K562 (cell line): ENCODE data around the gene DPF1. TPM values are rescaled to one million over a fixed set of nuclear protein-coding genes. Genes with fewer than 3 reads are reported as not detected.
A peak's percentile ranks its signal among the peaks of the same experiment; 100 is the strongest.

Experiments
- AFF1 ChIP-seq, 2 experiments: fragments of 450-650 bp; IDR thresholded peaks; 2 replicates each; pipeline ENCODE4 v1.6.1; 2018; ENCODE audit warnings: mild to moderate bottlenecking in 2 of 2, low read depth in 1 of 2; ENCODE audit not compliant: partially characterized antibody in 2 of 2
- ELF2 ChIP-seq: fragments of 250-450 bp; sonication (Bioruptor Pico); IDR thresholded peaks from 2 replicates; pipeline ENCODE4 v1.5.0; 2021; ENCODE audit warnings: mild to moderate bottlenecking
- ETS1 ChIP-seq: conservative IDR thresholded peaks from 2 replicates; pipeline ENCODE4 v1.6.1; 2011; ENCODE audit warnings: low read depth, mild to moderate bottlenecking, low read length; ENCODE audit not compliant: control insufficient read depth
- KDM1A ChIP-seq, 2 experiments: fragments of 450-650 bp; IDR thresholded peaks; 2 replicates each; pipeline ENCODE4 v1.6.1; 2016; ENCODE audit warnings: mild to moderate bottlenecking in 2 of 2
- KDM4B ChIP-seq, 2 experiments: fragments of 450-650 bp in 1 of 2; sonication (generic) in 1 of 2; IDR thresholded peaks; 2 replicates each; pipeline ENCODE4 v1.6.1; 2016 to 2017; ENCODE audit warnings: borderline replicate concordance in 2 of 2, antibody characterized with exemption in 1 of 2, low read depth in 1 of 2, mild to moderate bottlenecking in 1 of 2
- LARP7 ChIP-seq: fragments of 450-650 bp; IDR thresholded peaks from 2 replicates; pipeline ENCODE4 v1.6.1; 2016
- MBD2 ChIP-seq: sonication (generic); IDR thresholded peaks from 2 replicates; pipeline ENCODE4 v1.6.1; 2016; ENCODE audit warnings: low read depth, borderline replicate concordance
- NFYB ChIP-seq: IDR thresholded peaks from 2 replicates; pipeline ENCODE4 v1.6.1; 2011; ENCODE audit warnings: mild to moderate bottlenecking, moderate library complexity; ENCODE audit not compliant: insufficient read length; ENCODE audit errors: extremely low read depth
- SP1 ChIP-seq: sonication (generic); formaldehyde crosslinking; IDR thresholded peaks from 2 replicates; pipeline ENCODE4 v1.8.1; 2022; ENCODE audit warnings: mild to moderate bottlenecking, missing genetic modification reagents
- SRF ChIP-seq, 2 experiments: fragments of 250-450, 450-650 bp in 1 of 2; sonication (Bioruptor Pico) in 1 of 2; sonication (generic) in 1 of 2; formaldehyde crosslinking; IDR thresholded peaks; 2 replicates each; pipeline versions ENCODE4 v1.5.0 to v1.5.1; 2020 to 2022; ENCODE audit warnings: mild to moderate bottlenecking in 1 of 2, missing genetic modification reagents in 1 of 2
- polyA plus RNA-seq, 8 experiments: library from polyadenylated mRNA; depleted of rRNA in 4 of 8; stranded (reverse) in 5 of 8; unstranded in 3 of 8; fragments of >200 nt; fragmentation: Nextera tagmentation in 2 of 8; fragmentation: Illumina TruSeq in 1 of 8; extraction: Ambion mirVana in 2 of 8; extraction: Trizol in 1 of 8; gene quantifications; 2 replicates each; pipeline versions ENCODE4 v1.2.1 to v1.2.3, GENCODE V29; 2011 to 2014; ENCODE audit warnings: inconsistent platforms in 1 of 8, missing spikeins in 1 of 8
- total RNA-seq, 7 experiments: library from RNA; depleted of rRNA in 6 of 7; stranded (reverse); fragments of >200 nt in 6 of 7; fragmentation: Illumina TruSeq in 2 of 7; extraction: Trizol in 2 of 7; gene quantifications; 2 replicates each; pipeline versions ENCODE4 v1.2.1 to v1.2.3, GENCODE V29; 2011 to 2021; ENCODE audit warnings: low replicate concordance in 1 of 7
- TF ChIP-seq, protein P1 (sequence below): fragments of 450-650 bp; IDR thresholded peaks from 2 replicates; pipeline ENCODE4 v1.6.1; 2016; ENCODE audit warnings: low read depth
- TF ChIP-seq, protein P2 (sequence below), 2 experiments: fragments of 450-650 bp; conservative IDR thresholded peaks; 2 replicates each; pipeline ENCODE4 v1.6.1; 2017; ENCODE audit warnings: mild to moderate bottlenecking in 2 of 2, moderate library complexity in 2 of 2

The DPF1 gene
- total and polyA plus RNA-seq, 9 of the 15 experiments (the other 6 are each of a cell fraction or from before 2014, with no cell fraction given), result 0.10 to 5.7 (median 3.1) TPM

GRCh38 chr19:38229585-38230073 is 5.6 kb upstream of the DPF1 start (continued):
- TF ChIP-seq SRF (CRISPR knock-in tag; IDR thresholded peaks at IDR 0.05) (peak in 1 of 2 experiments; percentile 38; a peak in 1 of 4 replicates), LARP7 (no peak), ETS1 (peak; percentile 83), MBD2 (peak; percentile 86), ELF2 (CRISPR knock-in tag) (no peak), AFF1 (IDR thresholded peaks at IDR 0.05; ENCODE audit: low read depth in 1 of 2, partially characterized antibody in 2 of 2) (peak in 1 of 2 experiments; percentile 93), NFYB (peak; percentile 75), SP1 (CRISPR knock-in tag) (peak; percentile 65), KDM4B (IDR thresholded peaks at IDR 0.05; ENCODE audit: borderline replicate concordance in 2 of 2, low read depth in 1 of 2) (0 out of 4 replicates have a peak, but pooled peaks of 1 of the 2 experiments have one; percentile 57), KDM1A (IDR thresholded peaks at IDR 0.05) (peak; percentile 96 to 98)
- TF ChIP-seq, protein P1, sequence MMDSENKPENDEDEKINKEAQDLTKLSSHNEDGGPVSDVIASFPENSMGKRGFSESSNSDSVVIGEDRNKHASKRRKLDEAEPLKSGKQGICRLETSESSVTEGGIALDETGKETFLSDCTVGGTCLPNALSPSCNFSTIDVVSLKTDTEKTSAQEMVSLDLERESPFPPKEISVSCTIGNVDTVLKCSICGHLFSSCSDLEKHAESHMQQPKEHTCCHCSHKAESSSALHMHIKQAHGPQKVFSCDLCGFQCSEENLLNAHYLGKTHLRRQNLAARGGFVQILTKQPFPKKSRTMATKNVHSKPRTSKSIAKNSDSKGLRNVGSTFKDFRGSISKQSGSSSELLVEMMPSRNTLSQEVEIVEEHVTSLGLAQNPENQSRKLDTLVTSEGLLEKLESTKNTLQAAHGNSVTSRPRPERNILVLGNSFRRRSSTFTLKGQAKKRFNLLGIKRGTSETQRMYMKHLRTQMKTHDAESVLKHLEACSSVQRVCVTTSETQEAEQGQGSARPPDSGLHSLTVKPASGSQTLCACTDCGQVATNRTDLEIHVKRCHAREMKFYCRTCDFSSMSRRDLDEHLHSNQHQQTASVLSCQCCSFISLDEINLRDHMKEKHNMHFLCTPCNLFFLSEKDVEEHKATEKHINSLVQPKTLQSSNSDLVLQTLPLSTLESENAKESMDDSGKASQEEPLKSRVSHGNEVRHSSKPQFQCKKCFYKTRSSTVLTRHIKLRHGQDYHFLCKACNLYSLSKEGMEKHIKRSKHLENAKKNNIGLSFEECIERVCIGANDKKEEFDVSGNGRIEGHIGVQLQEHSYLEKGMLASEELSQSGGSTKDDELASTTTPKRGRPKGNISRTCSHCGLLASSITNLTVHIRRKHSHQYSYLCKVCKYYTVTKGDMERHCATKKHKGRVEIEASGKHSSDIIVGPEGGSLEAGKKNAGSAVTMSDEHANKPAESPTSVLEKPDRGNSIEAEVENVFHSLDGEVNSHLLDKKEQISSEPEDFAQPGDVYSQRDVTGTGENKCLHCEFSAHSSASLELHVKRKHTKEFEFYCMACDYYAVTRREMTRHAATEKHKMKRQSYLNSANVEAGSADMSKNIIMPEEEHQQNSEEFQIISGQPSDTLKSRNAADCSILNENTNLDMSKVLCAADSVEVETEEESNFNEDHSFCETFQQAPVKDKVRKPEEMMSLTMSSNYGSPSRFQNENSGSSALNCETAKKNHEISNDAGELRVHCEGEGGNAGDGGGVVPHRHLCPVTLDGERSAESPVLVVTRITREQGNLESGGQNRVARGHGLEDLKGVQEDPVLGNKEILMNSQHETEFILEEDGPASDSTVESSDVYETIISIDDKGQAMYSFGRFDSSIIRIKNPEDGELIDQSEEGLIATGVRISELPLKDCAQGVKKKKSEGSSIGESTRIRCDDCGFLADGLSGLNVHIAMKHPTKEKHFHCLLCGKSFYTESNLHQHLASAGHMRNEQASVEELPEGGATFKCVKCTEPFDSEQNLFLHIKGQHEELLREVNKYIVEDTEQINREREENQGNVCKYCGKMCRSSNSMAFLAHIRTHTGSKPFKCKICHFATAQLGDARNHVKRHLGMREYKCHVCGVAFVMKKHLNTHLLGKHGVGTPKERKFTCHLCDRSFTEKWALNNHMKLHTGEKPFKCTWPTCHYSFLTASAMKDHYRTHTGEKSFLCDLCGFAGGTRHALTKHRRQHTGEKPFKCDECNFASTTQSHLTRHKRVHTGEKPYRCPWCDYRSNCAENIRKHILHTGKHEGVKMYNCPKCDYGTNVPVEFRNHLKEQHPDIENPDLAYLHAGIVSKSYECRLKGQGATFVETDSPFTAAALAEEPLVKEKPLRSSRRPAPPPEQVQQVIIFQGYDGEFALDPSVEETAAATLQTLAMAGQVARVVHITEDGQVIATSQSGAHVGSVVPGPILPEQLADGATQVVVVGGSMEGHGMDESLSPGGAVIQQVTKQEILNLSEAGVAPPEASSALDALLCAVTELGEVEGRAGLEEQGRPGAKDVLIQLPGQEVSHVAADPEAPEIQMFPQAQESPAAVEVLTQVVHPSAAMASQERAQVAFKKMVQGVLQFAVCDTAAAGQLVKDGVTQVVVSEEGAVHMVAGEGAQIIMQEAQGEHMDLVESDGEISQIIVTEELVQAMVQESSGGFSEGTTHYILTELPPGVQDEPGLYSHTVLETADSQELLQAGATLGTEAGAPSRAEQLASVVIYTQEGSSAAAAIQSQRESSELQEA, result no peak
- TF ChIP-seq, protein P2, sequence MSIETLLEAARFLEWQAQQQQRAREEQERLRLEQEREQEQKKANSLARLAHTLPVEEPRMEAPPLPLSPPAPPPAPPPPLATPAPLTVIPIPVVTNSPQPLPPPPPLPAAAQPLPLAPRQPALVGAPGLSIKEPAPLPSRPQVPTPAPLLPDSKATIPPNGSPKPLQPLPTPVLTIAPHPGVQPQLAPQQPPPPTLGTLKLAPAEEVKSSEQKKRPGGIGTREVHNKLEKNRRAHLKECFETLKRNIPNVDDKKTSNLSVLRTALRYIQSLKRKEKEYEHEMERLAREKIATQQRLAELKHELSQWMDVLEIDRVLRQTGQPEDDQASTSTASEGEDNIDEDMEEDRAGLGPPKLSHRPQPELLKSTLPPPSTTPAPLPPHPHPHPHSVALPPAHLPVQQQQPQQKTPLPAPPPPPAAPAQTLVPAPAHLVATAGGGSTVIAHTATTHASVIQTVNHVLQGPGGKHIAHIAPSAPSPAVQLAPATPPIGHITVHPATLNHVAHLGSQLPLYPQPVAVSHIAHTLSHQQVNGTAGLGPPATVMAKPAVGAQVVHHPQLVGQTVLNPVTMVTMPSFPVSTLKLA (conservative IDR thresholded peaks at IDR 0.05), result peak in 1 of 2 experiments; percentile 36; a peak in 1 of 4 replicates
